ENCODE data around the gene SURF1. TPM values are rescaled to one million over a fixed set of nuclear protein-coding genes. Genes with fewer than 3 reads are reported as not detected.

SURF1 gene
- total and polyA plus RNA-seq, 9 of the 15 experiments (the other 6 are each of a cell fraction or from before 2014, with no cell fraction given), result 16.1 to 31.3 (median 20.9) TPM

DNA sequence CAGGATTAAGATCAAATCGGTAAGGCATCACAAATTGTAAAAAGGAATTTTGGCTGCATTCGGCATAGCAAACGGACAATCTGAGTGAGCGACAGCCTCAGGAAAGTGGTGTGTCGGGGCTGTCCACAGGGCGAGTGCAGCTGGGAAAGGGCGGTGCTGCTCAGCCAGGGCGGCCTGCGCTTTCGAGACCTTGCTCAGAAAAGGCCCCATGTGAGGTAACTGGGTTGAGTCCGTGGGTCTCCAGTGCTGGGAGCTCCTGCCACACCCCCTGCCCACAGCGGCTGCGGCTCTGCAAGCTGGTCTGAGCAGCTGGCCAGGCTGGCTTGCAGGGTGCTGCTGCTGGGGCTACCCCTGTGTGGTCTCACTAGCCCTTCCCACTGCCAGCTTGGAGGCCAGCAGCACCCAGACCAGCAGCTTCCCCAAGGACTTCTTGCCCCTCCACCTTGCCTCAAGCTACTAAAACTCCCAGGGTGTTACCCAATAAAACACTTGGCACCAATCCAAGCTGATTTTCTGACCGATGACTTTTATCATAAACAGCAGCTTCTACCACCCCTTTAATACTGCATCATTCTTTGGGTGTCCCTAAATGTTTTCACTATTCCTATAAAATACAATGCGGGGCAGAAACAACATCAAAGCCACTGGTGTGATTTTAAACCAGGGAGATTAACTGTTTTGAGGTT is 6.2 kb upstream of the SURF1 start (continued):
- no peak for TF ChIP-seq RNF219 (CRISPR knock-in tag; IDR thresholded peaks at IDR 0.05)
- peak; percentile 72 for TF ChIP-seq POLR2G (IDR thresholded peaks at IDR 0.05; ENCODE audit: low read depth, low read length)
- TF ChIP-seq EWSR1 (IDR thresholded peaks at IDR 0.05; ENCODE audit: borderline replicate concordance, low read depth, partially characterized antibody), result no peak
- TF ChIP-seq ATF3 (IDR thresholded peaks at IDR 0.05), result no peak
- no peak for TF ChIP-seq ATF3 (CRISPR knock-in tag; conservative IDR thresholded peaks at IDR 0.05)
- no peak for TF ChIP-seq TSHZ1 (CRISPR knock-in tag; IDR thresholded peaks at IDR 0.05)
- TF ChIP-seq, protein P1, sequence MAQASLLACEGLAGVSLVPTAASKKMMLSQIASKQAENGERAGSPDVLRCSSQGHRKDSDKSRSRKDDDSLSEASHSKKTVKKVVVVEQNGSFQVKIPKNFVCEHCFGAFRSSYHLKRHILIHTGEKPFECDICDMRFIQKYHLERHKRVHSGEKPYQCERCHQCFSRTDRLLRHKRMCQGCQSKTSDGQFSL (CRISPR knock-in tag; IDR thresholded peaks at IDR 0.05), result no peak
- TF ChIP-seq, protein P1 (tag; IDR thresholded peaks at IDR 0.05), result no peak
- TF ChIP-seq MYNN (IDR thresholded peaks at IDR 0.05), result peak; percentile 44; the same call in 1 of the 2 replicates
- no peak for TF ChIP-seq MYNN (CRISPR knock-in tag; IDR thresholded peaks at IDR 0.05)
- peak; percentile 63 for TF ChIP-seq RBFOX2 (IDR thresholded peaks at IDR 0.05; ENCODE audit: low read depth, low read length)
- no peak for TF ChIP-seq IRF1 (CRISPR knock-in tag; IDR thresholded peaks at IDR 0.05; ENCODE audit: borderline replicate concordance)
- no peak for TF ChIP-seq STAT5B (CRISPR knock-in tag; IDR thresholded peaks at IDR 0.05)
- TF ChIP-seq ZNF696 (CRISPR knock-in tag; conservative IDR thresholded peaks at IDR 0.05), result no peak
- no peak for TF ChIP-seq COPS2 (conservative IDR thresholded peaks at IDR 0.05)
- TF ChIP-seq NCOA6 (IDR thresholded peaks at IDR 0.05), result no peak
